Measurements from ENCODE around the gene PTPN13.

Gene PTPN13, protein sequence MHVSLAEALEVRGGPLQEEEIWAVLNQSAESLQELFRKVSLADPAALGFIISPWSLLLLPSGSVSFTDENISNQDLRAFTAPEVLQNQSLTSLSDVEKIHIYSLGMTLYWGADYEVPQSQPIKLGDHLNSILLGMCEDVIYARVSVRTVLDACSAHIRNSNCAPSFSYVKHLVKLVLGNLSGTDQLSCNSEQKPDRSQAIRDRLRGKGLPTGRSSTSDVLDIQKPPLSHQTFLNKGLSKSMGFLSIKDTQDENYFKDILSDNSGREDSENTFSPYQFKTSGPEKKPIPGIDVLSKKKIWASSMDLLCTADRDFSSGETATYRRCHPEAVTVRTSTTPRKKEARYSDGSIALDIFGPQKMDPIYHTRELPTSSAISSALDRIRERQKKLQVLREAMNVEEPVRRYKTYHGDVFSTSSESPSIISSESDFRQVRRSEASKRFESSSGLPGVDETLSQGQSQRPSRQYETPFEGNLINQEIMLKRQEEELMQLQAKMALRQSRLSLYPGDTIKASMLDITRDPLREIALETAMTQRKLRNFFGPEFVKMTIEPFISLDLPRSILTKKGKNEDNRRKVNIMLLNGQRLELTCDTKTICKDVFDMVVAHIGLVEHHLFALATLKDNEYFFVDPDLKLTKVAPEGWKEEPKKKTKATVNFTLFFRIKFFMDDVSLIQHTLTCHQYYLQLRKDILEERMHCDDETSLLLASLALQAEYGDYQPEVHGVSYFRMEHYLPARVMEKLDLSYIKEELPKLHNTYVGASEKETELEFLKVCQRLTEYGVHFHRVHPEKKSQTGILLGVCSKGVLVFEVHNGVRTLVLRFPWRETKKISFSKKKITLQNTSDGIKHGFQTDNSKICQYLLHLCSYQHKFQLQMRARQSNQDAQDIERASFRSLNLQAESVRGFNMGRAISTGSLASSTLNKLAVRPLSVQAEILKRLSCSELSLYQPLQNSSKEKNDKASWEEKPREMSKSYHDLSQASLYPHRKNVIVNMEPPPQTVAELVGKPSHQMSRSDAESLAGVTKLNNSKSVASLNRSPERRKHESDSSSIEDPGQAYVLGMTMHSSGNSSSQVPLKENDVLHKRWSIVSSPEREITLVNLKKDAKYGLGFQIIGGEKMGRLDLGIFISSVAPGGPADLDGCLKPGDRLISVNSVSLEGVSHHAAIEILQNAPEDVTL (N-terminal part only)

DNA sequence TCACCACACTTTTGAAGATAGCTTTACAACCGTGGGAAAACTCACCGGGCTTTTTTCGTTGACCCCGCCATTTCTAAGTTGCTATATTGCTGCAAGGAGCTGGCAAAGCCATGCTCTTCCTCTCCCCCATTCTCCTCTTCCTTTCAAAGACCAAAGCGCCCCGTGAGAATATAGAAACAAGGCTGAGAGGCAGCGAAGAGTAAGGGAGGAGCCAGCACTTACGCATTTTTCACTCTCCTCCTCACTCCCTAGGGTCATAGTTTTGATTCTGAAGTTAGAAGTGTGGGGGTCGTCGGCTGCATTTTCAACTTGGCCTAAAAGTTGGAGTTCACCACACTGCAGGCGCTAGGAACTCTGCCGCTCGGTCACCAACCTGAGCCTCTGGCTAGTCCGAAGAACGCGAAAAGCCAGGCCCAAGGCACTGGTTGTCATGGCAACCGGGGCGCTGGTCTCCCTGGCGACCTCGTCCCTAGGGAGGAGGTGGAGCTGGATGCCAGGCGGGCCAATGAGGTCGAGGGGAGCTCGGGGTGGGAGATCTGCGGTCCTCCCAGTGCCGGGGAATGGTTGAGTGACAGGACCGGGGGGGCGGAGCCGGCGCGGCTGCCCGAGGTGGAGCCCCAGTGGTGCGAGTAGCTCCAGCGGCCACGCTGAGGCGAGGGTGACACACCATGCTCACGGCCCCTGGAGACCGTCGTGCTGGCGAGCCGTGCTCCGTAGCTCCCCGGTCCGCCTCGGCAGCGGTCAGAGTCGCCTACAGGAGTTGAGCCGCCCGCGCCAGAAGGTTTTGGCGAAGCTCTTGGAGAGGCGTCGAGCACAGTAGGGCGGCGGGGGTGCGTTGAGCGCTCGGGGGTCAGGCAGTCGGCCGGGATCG, at the start of gene PTPN13:
PTPN13 (plus strand) TSS at position 628 of the 871 bp plus-strand sequence. CDS start 40,942 bp downstream, outside the sequence.
- TF ChIP-seq, protein P1, sequence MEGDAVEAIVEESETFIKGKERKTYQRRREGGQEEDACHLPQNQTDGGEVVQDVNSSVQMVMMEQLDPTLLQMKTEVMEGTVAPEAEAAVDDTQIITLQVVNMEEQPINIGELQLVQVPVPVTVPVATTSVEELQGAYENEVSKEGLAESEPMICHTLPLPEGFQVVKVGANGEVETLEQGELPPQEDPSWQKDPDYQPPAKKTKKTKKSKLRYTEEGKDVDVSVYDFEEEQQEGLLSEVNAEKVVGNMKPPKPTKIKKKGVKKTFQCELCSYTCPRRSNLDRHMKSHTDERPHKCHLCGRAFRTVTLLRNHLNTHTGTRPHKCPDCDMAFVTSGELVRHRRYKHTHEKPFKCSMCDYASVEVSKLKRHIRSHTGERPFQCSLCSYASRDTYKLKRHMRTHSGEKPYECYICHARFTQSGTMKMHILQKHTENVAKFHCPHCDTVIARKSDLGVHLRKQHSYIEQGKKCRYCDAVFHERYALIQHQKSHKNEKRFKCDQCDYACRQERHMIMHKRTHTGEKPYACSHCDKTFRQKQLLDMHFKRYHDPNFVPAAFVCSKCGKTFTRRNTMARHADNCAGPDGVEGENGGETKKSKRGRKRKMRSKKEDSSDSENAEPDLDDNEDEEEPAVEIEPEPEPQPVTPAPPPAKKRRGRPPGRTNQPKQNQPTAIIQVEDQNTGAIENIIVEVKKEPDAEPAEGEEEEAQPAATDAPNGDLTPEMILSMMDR (conservative IDR thresholded peaks at IDR 0.05; ENCODE audit: low read depth): 0 out of 2 replicates have a peak, but pooled peaks have one; percentile 7
- CTCF ChIA-PET: interaction anchor here (0.8 to 1.3 kb wide), 3 partner anchors 44 to 174 kb away, joined by 3 to 8 read pairs (median 3); no protein-coding TSS in a partner anchor

DNA sequence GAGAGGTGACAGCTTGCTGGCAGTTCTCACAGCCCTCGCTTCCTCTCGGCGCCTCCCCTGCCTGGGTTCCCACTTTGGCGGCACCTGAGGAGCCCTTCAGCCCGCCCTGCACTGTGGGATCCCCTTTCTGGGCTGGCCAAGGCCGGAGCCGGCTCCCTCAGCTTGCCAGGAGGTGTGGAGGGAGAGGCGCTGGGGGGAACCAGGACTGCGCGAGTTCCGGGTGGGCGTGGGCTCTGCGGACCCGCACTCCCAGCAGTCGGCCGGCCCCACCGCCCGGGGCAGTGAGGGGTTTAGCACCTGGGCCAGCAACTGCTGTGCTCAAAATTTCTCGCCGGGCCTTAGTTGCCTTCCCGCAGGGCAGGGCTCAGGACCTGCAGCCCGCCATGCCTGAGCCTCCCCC, 47.0 kb upstream of the PTPN13 start:
- ChIA-PET POLR2A (ENCODE audit: low non-redundant PET) (no interaction called here), CTCF (interaction anchor here (0.7 kb wide), 1 partner anchor 116 kb away, joined by 3 read pairs; no protein-coding TSS in a partner anchor)
- TF ChIP-seq, protein P1 (conservative IDR thresholded peaks at IDR 0.05; ENCODE audit: low read depth): no peak
- no peak for DNase-seq (ENCODE audit: low spot score)
- no peak overlapping the region for H3K27ac ChIP-seq

More for the DNA sequence above, at the start of gene PTPN13:
- POLR2A ChIA-PET (ENCODE audit: low non-redundant PET): no interaction called here
- peak; percentile 98 for DNase-seq (ENCODE audit: low spot score)
- peak within 1 kb of the TSS; percentile 89 for H3K27ac ChIP-seq

DNA sequence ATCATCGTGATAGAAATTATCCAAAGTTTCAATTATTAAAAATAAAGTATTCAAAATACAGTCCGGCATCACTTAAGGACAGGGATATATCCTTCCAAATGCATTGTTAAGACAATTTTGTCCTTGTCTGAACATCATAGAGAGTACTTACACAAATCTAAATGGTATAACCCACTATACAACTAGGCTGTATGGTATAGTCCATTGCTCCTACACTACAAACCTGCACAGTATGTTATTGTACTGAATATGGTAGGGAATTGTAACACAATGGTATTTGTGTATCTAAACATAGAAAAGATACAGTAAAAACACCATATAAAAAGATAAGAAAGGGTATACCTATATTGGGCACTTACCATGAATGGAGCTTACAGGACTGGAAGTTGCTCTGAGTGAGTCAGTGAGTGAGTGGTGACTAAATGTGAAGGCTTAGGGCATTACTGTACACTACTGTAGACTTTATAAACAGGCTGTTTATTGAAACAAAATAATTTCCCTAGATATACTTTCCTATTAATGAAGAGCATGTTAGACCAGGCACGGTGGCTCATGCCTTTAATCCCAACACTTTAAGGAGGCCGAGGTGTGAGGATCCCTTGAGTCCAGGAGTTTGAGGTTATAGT, 44.8 kb upstream of the PTPN13 start:
- no peak for DNase-seq (ENCODE audit: low spot score)
- CTCF ChIA-PET: interaction anchor here (0.6 kb wide), 1 partner anchor 45 kb away, joined by 3 read pairs; the partner anchor contains the start of gene PTPN13

DNA sequence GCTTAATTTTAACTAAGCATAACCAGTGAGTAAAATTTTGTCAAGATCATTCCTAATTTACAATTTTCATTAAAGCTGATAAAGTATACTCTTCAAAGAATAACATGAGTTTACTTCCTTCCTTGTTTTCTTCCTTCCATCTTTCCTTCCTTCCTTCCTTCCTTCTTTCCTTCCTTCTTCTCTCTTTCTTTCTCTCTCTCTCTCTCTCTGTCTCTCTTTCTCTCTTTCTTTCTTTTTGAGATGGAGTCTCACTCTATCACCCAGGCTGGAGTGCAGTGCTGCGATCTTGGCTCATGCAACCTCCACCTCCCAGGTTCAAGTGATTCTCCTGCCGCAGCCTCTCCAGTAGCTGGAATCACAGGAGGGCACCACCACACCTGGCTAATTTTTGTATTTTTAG, 42.7 kb upstream of the PTPN13 start:
- ChIA-PET POLR2A (ENCODE audit: low non-redundant PET) (no interaction called here), CTCF (interaction anchor here (0.6 kb wide), 1 partner anchor 337 kb away, joined by 3 read pairs; no protein-coding TSS in a partner anchor)
- no peak overlapping the region for H3K27ac ChIP-seq
- TF ChIP-seq, protein P1 (conservative IDR thresholded peaks at IDR 0.05; ENCODE audit: low read depth): no peak
- DNase-seq (ENCODE audit: low spot score): no peak

More for the DNA sequence above, 44.8 kb upstream of the PTPN13 start:
- no peak overlapping the region for H3K27ac ChIP-seq
- POLR2A ChIA-PET (ENCODE audit: low non-redundant PET): no interaction called here
- TF ChIP-seq, protein P1 (conservative IDR thresholded peaks at IDR 0.05; ENCODE audit: low read depth): no peak

DNA sequence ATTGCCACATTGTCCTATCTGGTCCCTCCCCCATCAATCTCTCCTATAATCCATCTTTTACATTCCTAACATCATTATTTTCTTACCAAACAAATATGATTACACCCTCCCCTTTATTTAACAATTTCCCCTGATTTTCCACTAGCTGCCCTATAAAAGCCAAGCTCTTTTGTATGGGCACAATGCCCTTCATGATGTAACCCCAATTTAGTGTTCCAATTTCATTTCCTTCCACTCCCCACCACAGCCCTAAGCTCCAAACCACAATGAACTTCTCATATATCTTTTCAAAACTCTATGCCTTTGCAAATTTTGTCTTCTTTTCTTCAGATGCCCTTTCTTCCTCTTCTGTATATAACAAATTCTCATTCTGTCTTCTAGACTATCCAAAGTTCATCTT, 39.5 kb upstream of the PTPN13 start:
- ChIA-PET CTCF (interaction anchor here (0.6 kb wide), 1 partner anchor 208 kb away, joined by 3 read pairs; no protein-coding TSS in a partner anchor), POLR2A (ENCODE audit: low non-redundant PET) (no interaction called here)
- no peak for DNase-seq (ENCODE audit: low spot score)
- H3K27ac ChIP-seq: no peak overlapping the region
- TF ChIP-seq, protein P1 (conservative IDR thresholded peaks at IDR 0.05; ENCODE audit: low read depth): no peak

Measured in RWPE1 (cell line).